Stimulated activated CD4-positive, alpha-beta T cell treated with anti-CD3 and anti-CD28 coated beads, Interleukin-12 subunit alpha, Interleukin-12 subunit beta, amount 100 ng/mL, for 48 hours (primary cell): ENCODE data around the gene SPAST.
"Not testable (repeated sequence)": the region's sequence is repeated elsewhere in the genome, so short reads cannot be mapped to it uniquely, and the experiment has no call there.

Source experiments
- DNase-seq, 3 donors: peaks; one replicate each; pipeline ENCODE4 v3.0.0-alpha.2; 2020; ENCODE audit warnings: low read depth in 2 of 3, low spot score in 1 of 3

The SPAST gene

GRCh38 chr2:32119161-32119560 is 55.8 kb downstream of the SPAST start:
- DNase-seq = no peak

- no peak for DNase-seq
These were observed 61.3 kb downstream of the SPAST start for GRCh38 chr2:32124660-32125059.

- no peak for DNase-seq
These were observed 65.3 kb downstream of the SPAST start for GRCh38 chr2:32128636-32129035.

DNA sequence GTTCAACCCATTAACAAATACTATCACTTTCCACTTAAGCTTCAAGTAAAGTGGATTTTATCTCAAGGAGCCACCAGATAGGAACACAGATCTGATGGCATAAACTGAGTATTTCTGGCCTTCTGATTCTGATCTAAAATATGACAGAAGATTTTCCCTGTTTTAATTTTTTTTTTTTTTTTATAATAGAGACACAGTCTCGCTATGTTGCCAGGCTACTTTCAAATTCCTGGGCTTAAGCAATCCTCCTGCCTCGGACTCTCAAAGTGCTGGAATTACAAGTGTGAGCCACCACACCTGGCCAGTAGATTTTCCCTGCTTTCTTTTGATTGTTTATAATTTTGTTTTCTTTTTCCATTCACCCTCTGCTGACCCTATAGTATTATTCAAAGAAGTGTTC is 65.7 kb downstream of the SPAST start:
- DNase-seq = no peak

DNA sequence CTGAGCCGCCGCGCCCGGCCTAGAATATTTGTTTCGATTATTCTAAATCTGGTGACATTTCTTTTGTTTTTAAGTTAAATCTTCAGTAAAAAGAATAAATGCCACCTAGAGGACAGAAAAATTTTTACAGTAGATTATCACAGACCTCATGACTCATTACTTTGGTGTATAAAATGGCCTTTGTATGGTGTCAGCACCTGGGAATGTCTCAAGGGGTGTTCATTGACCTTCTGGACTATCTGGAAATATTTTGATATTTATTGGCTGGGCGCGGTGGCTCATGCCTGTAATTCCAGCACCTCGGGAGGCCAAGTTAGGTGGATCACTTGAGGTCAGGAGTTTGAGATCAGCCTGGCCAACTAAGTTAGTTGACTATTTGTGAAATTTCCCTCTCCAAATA is 72.1 kb downstream of the SPAST start:
- no peak for DNase-seq

DNA sequence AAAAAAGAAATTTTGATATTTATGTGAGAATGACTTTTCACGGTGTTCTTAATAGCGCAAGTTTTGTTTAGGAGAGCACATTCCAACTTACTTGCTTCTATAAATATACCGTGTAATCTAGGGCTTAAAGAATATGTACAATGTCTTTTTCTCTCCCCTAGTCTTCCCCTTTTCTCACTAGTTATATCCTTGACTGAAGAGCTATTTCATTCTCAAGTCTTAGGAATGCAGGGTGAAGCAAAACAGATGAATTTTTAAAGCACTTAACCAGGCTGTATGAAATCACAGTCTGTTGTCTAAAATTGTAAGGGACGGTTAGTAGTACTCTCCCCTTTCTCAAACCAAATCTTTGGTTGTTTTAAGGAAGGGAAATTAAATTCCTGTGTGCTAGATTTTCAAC is 72.7 kb downstream of the SPAST start:
- DNase-seq = no peak

GRCh38 chr2:32151544-32151943 is 88.2 kb downstream of the SPAST start:
- not testable (repeated sequence) for DNase-seq

GRCh38 chr2:32159678-32160077 is 96.3 kb downstream of the SPAST start:
- no peak for DNase-seq

GRCh38 chr2:32161296-32161695 is 97.9 kb downstream of the SPAST start:
- no peak for DNase-seq

- not testable (repeated sequence) for DNase-seq
These were observed 100.9 kb downstream of the SPAST start for GRCh38 chr2:32164254-32164653.

- not testable (repeated sequence) for DNase-seq
These were observed 101.6 kb downstream of the SPAST start for GRCh38 chr2:32165027-32165347.

DNA sequence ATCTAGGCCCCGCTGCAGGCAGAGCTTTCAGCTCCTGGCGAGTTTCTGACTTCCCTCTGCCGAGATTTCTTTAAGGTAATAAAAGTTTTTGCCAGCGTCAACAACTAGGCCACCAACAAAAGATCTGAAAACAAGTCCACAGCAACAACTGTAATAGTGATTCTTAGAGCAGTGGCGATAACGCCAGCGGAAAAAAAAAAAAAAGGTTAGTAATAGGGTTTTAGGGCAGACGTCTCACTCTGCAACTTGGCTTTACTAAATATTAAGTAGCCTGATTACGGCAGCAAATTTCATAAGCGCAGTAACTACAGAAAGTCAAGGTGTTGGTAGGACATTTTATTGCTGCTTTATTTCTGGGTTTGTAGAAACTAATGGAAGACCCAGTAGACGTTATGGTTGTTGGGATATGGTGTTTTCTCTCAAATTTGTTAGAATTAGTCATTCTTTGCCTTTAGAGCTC is 102.8 kb downstream of the SPAST start:
- DNase-seq = no peak

GRCh38 chr2:32168513-32168912 is 105.2 kb downstream of the SPAST start:
- DNase-seq = no peak

- DNase-seq = no peak
These were observed 109.5 kb downstream of the SPAST start for GRCh38 chr2:32172870-32173269.

- no peak for DNase-seq
These were observed 119.3 kb downstream of the SPAST start for GRCh38 chr2:32182667-32183066.

GRCh38 chr2:32189011-32189410 is 125.7 kb downstream of the SPAST start:
- no peak for DNase-seq

DNA sequence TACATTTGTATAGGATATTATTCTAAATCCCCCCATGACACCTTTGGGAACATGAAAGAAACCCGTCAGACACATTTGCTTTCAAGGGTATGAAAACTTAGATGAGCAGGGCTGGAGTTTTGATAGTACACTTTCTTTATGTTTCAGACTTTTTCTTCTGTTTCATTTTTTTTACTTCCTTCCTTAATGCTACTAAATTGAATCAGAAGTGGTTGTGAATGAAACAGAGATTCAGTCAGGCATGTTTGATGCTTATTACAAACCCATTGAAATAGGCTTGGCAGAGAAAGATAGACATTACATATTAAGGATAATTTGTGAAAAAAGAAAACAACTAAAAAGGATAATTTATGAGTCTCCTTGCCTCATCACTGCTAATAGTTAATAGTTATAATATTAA is 129.1 kb downstream of the SPAST start:
- no peak for DNase-seq

GRCh38 chr2:32200814-32201213 is 137.5 kb downstream of the SPAST start:
- DNase-seq = no peak

GRCh38 chr2:32203428-32203827 is 140.1 kb downstream of the SPAST start:
- DNase-seq = not testable (repeated sequence)
